OCI-LY1 (cell line): ENCODE results near the gene NCOR2.

ENCODE experiments used
- CTCF ChIP-seq: fragments of 200-600 bp; sonication (generic), shearing (Covaris generic); IDR thresholded peaks from 2 replicates; pipeline ENCODE4 v1.5.1; 2017; ENCODE audit warnings: mild to moderate bottlenecking, antibody characterized with exemption, low read length, moderate library complexity, mixed read lengths
- EZH2 ChIP-seq: fragments of 200-600 bp; sonication (generic), shearing (Covaris generic); IDR thresholded peaks from 2 replicates; pipeline ENCODE4 v1.8.0; 2017; ENCODE audit warnings: borderline replicate concordance, mixed run types, mild to moderate bottlenecking, antibody characterized with exemption, low read length, moderate library complexity, mixed read lengths

GRCh38 chr12:124570810-124571209, 3.4 kb upstream of the NCOR2 start:
- no peak for TF ChIP-seq CTCF
- no peak for TF ChIP-seq EZH2
